BLaER1 (cell line): ENCODE results near the gene CDK14.

Experiments
- H3K27ac ChIP-seq: shearing (Covaris generic); formaldehyde crosslinking; 2 replicates; pipeline ENCODE4 v1.8.1; 2022
- H3K27me3 ChIP-seq: shearing (Covaris generic); formaldehyde crosslinking; 2 replicates; pipeline ENCODE4 v1.8.1; 2022
- H3K36me3 ChIP-seq: shearing (Covaris generic); formaldehyde crosslinking; 2 replicates; pipeline ENCODE4 v1.8.1; 2022
- H3K4me1 ChIP-seq: shearing (Covaris generic); formaldehyde crosslinking; 2 replicates; pipeline ENCODE4 v1.8.1; 2022
- H3K4me2 ChIP-seq: shearing (Covaris generic); formaldehyde crosslinking; 2 replicates; pipeline ENCODE4 v1.8.1; 2022
- H3K4me3 ChIP-seq: shearing (Covaris generic); formaldehyde crosslinking; 2 replicates; pipeline ENCODE4 v1.8.1; 2022
- H3K9ac ChIP-seq: shearing (Covaris generic); formaldehyde crosslinking; 2 replicates; pipeline ENCODE4 v1.8.1; 2022
- H3K9me3 ChIP-seq: shearing (Covaris generic); formaldehyde crosslinking; 2 replicates; pipeline ENCODE4 v1.8.1; 2022
- H4K20me1 ChIP-seq: shearing (Covaris generic); formaldehyde crosslinking; 2 replicates; pipeline ENCODE4 v1.8.1; 2022
- Cebpa-rat ChIP-seq: shearing (Covaris generic); IDR thresholded peaks from 2 replicates; pipeline ENCODE4 v1.8.1; 2022

CDK14 gene

GRCh38 chr7:90669492-90669891 is 73.4 kb downstream of the CDK14 start:
- no peak overlapping the region for H3K4me2 ChIP-seq
- peaks cover 22% of the 10 kb centered on the region for H4K20me1 ChIP-seq
- no peak for TF ChIP-seq Cebpa-rat

DNA sequence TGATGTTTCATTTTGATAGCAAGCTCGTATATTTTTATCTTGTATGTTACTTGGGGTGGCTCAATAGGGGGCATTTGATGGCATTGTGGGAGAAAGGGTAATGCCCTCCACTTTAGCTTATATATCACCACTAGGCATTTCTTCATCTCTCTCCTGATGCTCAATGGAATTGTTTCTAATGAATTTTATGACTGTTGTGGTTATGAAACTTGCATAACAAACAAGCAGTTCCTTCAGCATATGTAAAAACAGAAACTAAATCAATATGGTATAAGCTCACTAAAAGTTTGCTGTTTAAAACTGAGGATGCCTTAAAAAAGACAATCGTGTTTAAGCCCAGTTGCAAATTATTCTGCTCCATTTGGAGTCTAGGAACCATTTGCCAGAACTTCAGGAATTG is 75.5 kb downstream of the CDK14 start:
- no peak overlapping the region for H3K4me3 ChIP-seq
- H4K20me1 ChIP-seq: peaks cover 29% of the 10 kb centered on the region
- no peaks in the 10 kb centered on the region for H3K4me1 ChIP-seq
- H3K4me2 ChIP-seq: no peak overlapping the region
- 0 out of 2 replicates have a peak, but pooled peaks cover 4% of the 10 kb centered on the region for H3K36me3 ChIP-seq
- H3K9me3 ChIP-seq: no peaks in the 10 kb centered on the region; the same call in 1 of the 2 replicates
- H3K9ac ChIP-seq: no peak overlapping the region
- no peaks in the 10 kb centered on the region for H3K27me3 ChIP-seq
- TF ChIP-seq Cebpa-rat: no peak
- H3K27ac ChIP-seq: no peak overlapping the region

More at GRCh38 chr7:90669492-90669891, 73.4 kb downstream of the CDK14 start:
- Histone ChIP-seq H3K4me3 (no peak overlapping the region), H3K27ac (no peak overlapping the region), H3K9ac (no peak overlapping the region), H3K9me3 (no peaks in the 10 kb centered on the region; the same call in 1 of the 2 replicates), H3K4me1 (no peaks in the 10 kb centered on the region), H3K27me3 (no peaks in the 10 kb centered on the region), H3K36me3 (0 out of 2 replicates have a peak, but pooled peaks cover 4% of the 10 kb centered on the region)

DNA sequence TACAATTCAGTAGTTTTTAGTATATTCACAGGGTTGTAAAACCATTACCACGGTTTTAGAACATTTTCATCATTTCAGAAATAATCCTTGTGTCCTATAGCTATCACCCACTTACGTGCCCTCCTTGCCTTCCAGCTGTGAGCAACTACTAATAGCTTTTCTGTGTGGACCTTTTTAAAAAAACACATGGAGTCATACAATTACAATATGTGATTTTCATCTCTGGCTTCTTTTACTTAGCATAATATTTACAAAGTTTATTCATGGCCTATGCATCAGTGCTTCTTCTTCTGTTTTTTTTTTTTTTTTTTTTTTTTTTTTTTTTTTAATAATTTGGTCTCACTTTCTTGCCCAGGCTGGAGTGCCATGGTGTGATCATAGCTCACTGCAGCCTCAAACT is 76.1 kb downstream of the CDK14 start:
- Histone ChIP-seq H3K4me1 (no peaks in the 10 kb centered on the region), H3K9me3 (no peaks in the 10 kb centered on the region; the same call in 1 of the 2 replicates), H3K27me3 (no peaks in the 10 kb centered on the region), H3K27ac (no peak overlapping the region), H3K4me3 (no peak overlapping the region), H3K4me2 (no peak overlapping the region), H3K9ac (no peak overlapping the region), H3K36me3 (0 out of 2 replicates have a peak, but pooled peaks cover 4% of the 10 kb centered on the region), H4K20me1 (peaks cover 30% of the 10 kb centered on the region)
- no peak for TF ChIP-seq Cebpa-rat

DNA sequence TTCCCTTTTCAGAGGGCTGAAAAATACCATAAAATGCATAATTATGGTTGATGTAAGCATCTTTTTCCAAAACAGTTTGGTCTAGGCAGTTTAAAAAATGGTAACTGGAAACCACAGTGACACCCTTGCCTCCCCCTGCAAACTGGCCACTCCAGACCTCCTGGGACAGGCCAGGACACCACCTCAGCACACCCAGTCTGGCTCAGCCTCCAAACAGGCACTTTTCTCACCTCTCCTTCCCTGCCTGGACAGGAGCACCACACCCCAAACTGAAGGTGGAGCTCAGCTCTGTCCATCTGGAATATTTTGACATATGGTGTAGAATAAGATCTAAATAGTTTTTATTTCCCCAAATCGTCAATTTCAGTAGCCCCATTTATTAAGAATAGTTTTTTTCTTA is 78.5 kb downstream of the CDK14 start:
- Histone ChIP-seq H3K9me3 (no peaks in the 10 kb centered on the region; the same call in 1 of the 2 replicates), H3K4me3 (no peak overlapping the region), H3K27me3 (no peaks in the 10 kb centered on the region), H3K27ac (no peak overlapping the region), H3K4me2 (no peak overlapping the region), H3K4me1 (no peaks in the 10 kb centered on the region), H4K20me1 (peaks cover 51% of the 10 kb centered on the region), H3K9ac (no peak overlapping the region), H3K36me3 (0 out of 2 replicates have a peak, but pooled peaks cover 4% of the 10 kb centered on the region)
- no peak for TF ChIP-seq Cebpa-rat

- H3K36me3 ChIP-seq: no peaks in the 10 kb centered on the region
- H3K4me3 ChIP-seq: no peak overlapping the region
- H4K20me1 ChIP-seq: peaks cover 60% of the 10 kb centered on the region
- TF ChIP-seq Cebpa-rat: no peak
- H3K9ac ChIP-seq: no peak overlapping the region
- no peaks in the 10 kb centered on the region for H3K27me3 ChIP-seq
- no peaks in the 10 kb centered on the region for H3K4me1 ChIP-seq
- H3K4me2 ChIP-seq: no peak overlapping the region
- H3K27ac ChIP-seq: no peak overlapping the region
- H3K9me3 ChIP-seq: no peaks in the 10 kb centered on the region
Measured at GRCh38 chr7:90675982-90676381, 79.9 kb downstream of the CDK14 start.

DNA sequence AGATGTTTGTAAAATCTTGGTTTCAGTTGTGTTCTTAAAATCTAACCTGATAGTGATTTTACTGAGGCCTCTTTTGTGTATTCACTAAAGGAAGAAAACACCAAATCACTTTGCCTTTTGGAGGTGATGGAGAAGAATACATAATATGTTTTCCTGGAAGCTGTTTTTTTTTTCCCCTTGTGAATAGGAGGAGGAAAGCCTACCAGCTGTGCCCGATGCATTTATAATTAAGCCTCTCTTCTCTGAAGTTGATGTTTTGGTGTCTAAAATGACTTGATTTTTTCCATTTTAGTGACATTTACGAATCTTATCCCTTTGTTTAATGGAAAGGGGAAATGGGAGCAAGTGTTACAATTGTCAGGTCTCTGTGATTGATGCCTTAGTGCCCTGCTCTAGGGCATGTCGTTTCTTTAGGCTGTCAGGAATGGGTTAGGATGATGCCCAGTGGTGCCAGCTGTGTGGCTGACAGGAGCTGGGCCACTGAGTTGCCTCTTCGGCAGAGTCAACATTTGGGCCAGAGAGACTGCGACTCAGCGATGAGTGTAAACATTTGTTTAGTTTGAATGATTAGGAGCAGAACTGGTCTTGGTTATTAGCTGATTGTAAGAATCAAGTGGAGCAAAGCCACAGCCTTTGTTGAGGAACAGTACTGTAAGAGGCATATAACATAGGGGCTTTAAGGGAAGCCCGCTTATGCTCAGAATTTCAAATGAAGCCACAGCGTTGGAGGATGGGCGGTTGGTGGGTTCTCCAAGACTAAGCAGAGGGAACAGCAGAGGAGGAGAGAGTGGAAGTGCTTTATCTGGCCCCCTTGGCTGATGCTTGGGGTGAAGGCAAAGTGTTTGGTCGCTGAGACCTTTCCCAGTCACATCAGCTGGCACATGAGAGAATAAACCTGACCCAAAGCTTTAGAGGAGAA is 81.6 kb downstream of the CDK14 start:
- Histone ChIP-seq H3K9me3 (no peaks in the 10 kb centered on the region), H3K4me3 (no peak overlapping the region), H3K9ac (no peak overlapping the region), H3K27me3 (no peaks in the 10 kb centered on the region), H3K4me2 (no peak overlapping the region), H3K27ac (no peak overlapping the region), H3K36me3 (no peaks in the 10 kb centered on the region), H3K4me1 (no peaks in the 10 kb centered on the region), H4K20me1 (peaks cover 64% of the 10 kb centered on the region)
- TF ChIP-seq Cebpa-rat: no peak

DNA sequence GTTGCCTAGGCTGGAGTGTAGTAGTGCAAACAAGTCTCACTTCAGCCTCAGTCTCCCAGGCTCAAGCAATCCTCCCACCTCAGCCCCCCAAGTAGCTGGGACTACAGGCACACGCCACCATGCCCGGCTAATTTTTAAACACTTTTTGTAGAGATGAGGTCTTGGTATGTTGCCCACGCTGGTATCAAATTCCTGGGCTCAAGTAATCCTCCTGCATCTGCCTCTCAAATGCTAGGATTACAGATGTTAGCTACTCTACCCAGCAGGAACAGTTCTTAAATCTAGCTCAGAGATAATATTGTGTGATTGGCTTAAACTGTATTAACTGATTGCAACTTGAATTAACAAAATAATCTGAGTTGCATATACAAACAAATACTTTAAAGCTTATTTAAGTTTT is 82.9 kb downstream of the CDK14 start:
- no peaks in the 10 kb centered on the region for H3K4me1 ChIP-seq
- no peak for TF ChIP-seq Cebpa-rat
- H3K9me3 ChIP-seq: no peaks in the 10 kb centered on the region
- no peak overlapping the region for H3K4me2 ChIP-seq
- H3K36me3 ChIP-seq: no peaks in the 10 kb centered on the region
- H3K9ac ChIP-seq: no peak overlapping the region
- peaks cover 70% of the 10 kb centered on the region for H4K20me1 ChIP-seq
- H3K4me3 ChIP-seq: no peak overlapping the region
- H3K27me3 ChIP-seq: no peaks in the 10 kb centered on the region
- H3K27ac ChIP-seq: no peak overlapping the region

DNA sequence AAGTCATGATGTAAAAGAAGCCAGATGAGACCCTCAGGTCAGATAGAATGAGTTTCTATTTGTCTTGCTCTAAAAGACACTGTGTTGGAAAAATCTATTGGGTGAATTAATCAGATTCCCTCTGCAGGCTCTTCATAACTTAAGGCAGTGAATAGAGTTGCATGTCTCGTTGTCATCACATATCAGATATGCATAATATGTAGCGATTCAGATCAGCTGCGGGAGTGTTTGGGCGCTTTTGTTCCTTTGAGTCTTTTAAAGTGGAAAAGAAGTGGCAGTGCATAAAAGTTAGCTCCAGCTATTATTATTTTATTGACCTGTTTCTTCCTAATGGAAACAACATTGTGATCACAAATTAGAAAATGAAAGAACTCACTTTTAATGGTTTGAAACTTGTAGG is 84.4 kb downstream of the CDK14 start:
- peaks cover 58% of the 10 kb centered on the region for H4K20me1 ChIP-seq
- H3K4me2 ChIP-seq: no peak overlapping the region
- H3K9ac ChIP-seq: no peak overlapping the region
- no peaks in the 10 kb centered on the region for H3K4me1 ChIP-seq
- no peak overlapping the region for H3K27ac ChIP-seq
- H3K4me3 ChIP-seq: no peak overlapping the region
- no peaks in the 10 kb centered on the region for H3K36me3 ChIP-seq
- no peaks in the 10 kb centered on the region for H3K27me3 ChIP-seq
- no peak for TF ChIP-seq Cebpa-rat
- H3K9me3 ChIP-seq: no peaks in the 10 kb centered on the region

- Histone ChIP-seq H3K4me3 (no peak overlapping the region), H3K9me3 (no peaks in the 10 kb centered on the region), H3K27me3 (no peaks in the 10 kb centered on the region), H3K9ac (no peak overlapping the region), H3K36me3 (no peaks in the 10 kb centered on the region), H4K20me1 (peaks cover 49% of the 10 kb centered on the region), H3K4me2 (no peak overlapping the region), H3K4me1 (no peaks in the 10 kb centered on the region), H3K27ac (no peak overlapping the region)
- no peak for TF ChIP-seq Cebpa-rat
Measured at GRCh38 chr7:90681336-90682022, 85.4 kb downstream of the CDK14 start.

DNA sequence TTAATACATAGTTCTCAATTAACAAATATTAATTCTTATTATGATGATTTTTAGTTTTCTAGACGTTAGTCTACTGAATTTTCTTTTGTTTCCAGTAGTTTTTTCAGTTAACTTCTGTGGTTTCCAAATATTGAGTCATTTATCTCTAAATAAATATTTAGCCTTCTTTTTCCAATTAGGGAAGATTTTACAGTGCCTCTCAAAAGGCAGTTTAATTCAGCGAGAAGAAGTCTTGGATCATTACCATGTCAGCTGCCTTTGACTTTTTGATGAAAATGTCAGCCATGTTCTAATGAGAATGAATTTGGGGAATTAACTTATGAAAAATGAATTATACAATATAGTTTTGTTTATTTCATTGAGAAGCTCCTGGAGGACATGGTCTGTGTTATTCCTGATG is 90.0 kb downstream of the CDK14 start:
- H4K20me1 ChIP-seq: peaks cover 31% of the 10 kb centered on the region
- no peaks in the 10 kb centered on the region for H3K9me3 ChIP-seq
- H3K9ac ChIP-seq: no peak overlapping the region
- no peak for TF ChIP-seq Cebpa-rat
- H3K4me3 ChIP-seq: no peak overlapping the region
- no peaks in the 10 kb centered on the region for H3K27me3 ChIP-seq
- H3K4me2 ChIP-seq: no peak overlapping the region
- H3K27ac ChIP-seq: no peak overlapping the region
- no peaks in the 10 kb centered on the region for H3K36me3 ChIP-seq
- H3K4me1 ChIP-seq: no peaks in the 10 kb centered on the region
